ENCODE measurements around the gene PODN. TPM values are rescaled to one million over a fixed set of nuclear protein-coding genes. Genes with fewer than 3 reads are reported as not detected.

PODN gene
- total RNA-seq, 1 experiment from 2014 or later: not detected

DNA sequence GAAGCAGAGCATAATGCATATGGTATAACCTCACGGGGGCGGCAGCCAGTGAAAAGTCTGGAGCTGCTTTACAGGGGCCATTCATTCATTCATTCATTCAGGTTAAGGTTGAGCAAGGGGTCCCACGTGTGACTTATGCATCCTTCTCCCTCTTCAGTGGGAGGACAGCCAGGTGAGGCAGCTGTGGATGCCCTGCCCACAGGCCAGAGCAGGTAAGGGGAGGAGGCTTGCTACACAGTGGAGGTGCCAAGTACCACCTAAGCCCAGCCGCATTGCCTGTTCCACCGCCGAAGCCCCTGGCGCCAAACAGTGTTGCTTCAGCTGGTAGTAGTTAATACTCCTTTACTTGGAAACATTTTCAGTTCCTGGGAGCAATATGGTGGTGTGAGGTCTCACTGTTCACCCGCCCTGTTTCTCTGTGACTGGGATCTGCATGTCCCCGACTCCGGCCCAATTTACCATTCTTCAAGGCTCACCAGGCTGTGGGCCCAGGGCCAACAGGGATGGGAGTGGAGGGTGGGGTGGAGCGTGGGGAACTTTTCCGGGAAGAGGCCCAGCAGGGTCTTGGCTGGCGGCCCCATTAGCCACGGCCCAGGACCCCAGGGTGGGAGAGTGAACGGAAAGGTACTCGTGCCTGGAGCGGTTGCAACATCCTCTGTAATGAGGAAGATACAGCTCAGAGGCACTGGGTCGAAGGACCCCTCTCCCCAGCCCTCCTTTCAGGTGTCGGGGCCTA, 722 bp upstream of the PODN start:
- intact Hi-C loops (cut with micrococcal nuclease; ENCODE audit: unreplicated experiment): no loop called here
- TF ChIP-seq CTCF (IDR thresholded peaks at IDR 0.05; ENCODE audit: insufficient read depth in 1 of 2, low read depth in 1 of 2, low read length in 1 of 2, severe bottlenecking in 1 of 2, unreplicated experiment in 1 of 2): no peak
- ChIA-PET POLR2A (no interaction called here), CTCF (no interaction called here)
- H3K4me3 ChIP-seq (ENCODE audit: low read depth, low read length): no peak overlapping the region
- Mint-ChIP-seq H3K27ac (ENCODE audit: unreplicated experiment) (no peak overlapping the region), H3K27me3 (ENCODE audit: insufficient read depth, unreplicated experiment) (peaks cover 3% of the 10 kb centered on the region), H3K4me3 (ENCODE audit: unreplicated experiment) (no peak overlapping the region), H3K9me3 (ENCODE audit: unreplicated experiment) (no peaks in the 10 kb centered on the region), H3K36me3 (ENCODE audit: insufficient read depth, unreplicated experiment) (no peaks in the 10 kb centered on the region), H3K4me1 (ENCODE audit: low read depth, unreplicated experiment) (no peaks in the 10 kb centered on the region)
- H3K27me3 ChIP-seq (replicated peaks; ENCODE audit: control insufficient read depth, insufficient read depth, low read length): no peaks in the 10 kb centered on the region
- H3K36me3 ChIP-seq (ENCODE audit: control insufficient read depth, insufficient read depth, low read length): no peaks in the 10 kb centered on the region
- DNase-seq: no peak
- no TSS peak for BruUV-seq (replicated peaks)
- no peaks in the 10 kb centered on the region for H3K9me3 ChIP-seq
- H3K4me1 ChIP-seq: no peaks in the 10 kb centered on the region

GRCh38 chr1:53062708-53063591, 937 bp downstream of the PODN start:
- no peaks in the 10 kb centered on the region for H3K27me3 ChIP-seq (replicated peaks; ENCODE audit: control insufficient read depth, insufficient read depth, low read length)

More at GRCh38 chr1:53062708-53063591, 937 bp downstream of the PODN start:
- BruUV-seq (replicated peaks): no TSS peak
- no peak overlapping the region for H3K4me3 ChIP-seq (ENCODE audit: low read depth, low read length)
- DNase-seq: no peak
- no peak overlapping the region for H3K27ac Mint-ChIP-seq (ENCODE audit: unreplicated experiment)
- intact Hi-C loops (cut with micrococcal nuclease; ENCODE audit: unreplicated experiment): no loop called here
- H3K36me3 ChIP-seq (ENCODE audit: control insufficient read depth, insufficient read depth, low read length): no peaks in the 10 kb centered on the region
- no peak for TF ChIP-seq CTCF (IDR thresholded peaks at IDR 0.05; ENCODE audit: insufficient read depth in 1 of 2, low read depth in 1 of 2, low read length in 1 of 2, severe bottlenecking in 1 of 2, unreplicated experiment in 1 of 2)
- no peaks in the 10 kb centered on the region for H3K4me1 Mint-ChIP-seq (ENCODE audit: low read depth, unreplicated experiment)
- no peaks in the 10 kb centered on the region for H3K9me3 ChIP-seq
- ChIA-PET CTCF (no interaction called here), POLR2A (no interaction called here)
- H3K36me3 Mint-ChIP-seq (ENCODE audit: insufficient read depth, unreplicated experiment): no peaks in the 10 kb centered on the region
- H3K4me3 Mint-ChIP-seq (ENCODE audit: unreplicated experiment): no peak overlapping the region
- no peaks in the 10 kb centered on the region for H3K27me3 Mint-ChIP-seq (ENCODE audit: insufficient read depth, unreplicated experiment)
- no peaks in the 10 kb centered on the region for H3K9me3 Mint-ChIP-seq (ENCODE audit: unreplicated experiment)
- no peaks in the 10 kb centered on the region for H3K4me1 ChIP-seq
